HCT116 (cell line): Measurements from ENCODE around the gene MNAT1. TPM values are rescaled to one million over a fixed set of nuclear protein-coding genes. Genes with fewer than 3 reads are reported as not detected.
A peak's percentile ranks its signal among the peaks of the same experiment; 100 is the strongest.

ENCODE experiments used
- ATAC-seq: fragments of 200-7000 bp; cut with Tn5 transposase; 2 replicates; pipeline ENCODE4 v1.9.1; 2020; ENCODE audit warnings: mild to moderate bottlenecking, moderate library complexity
- BruUV-seq: library from RNA; stranded (reverse); fragments of 400-500 nt; replicated peaks from 2 replicates; lab custom pipeline; 2021; lab: Mats Ljungman, UMichigan
- CTCF ChIA-PET: fragments of 300-600 bp; sonication (Branson Sonifier 250); formaldehyde crosslinking; loops from one replicate; lab custom pipeline; 2021; ENCODE audit warnings: antibody characterized with exemption; lab: Charles Lee
- POLR2A ChIA-PET: fragments of 300-600, 350-600 bp; sonication (Branson Sonifier 250); formaldehyde crosslinking; loops from one replicate; lab custom pipeline; 2021; ENCODE audit warnings: antibody characterized with exemption; lab: Charles Lee
- RAD21 ChIA-PET, 2 experiments: fragments of 300-600 bp; sonication (Branson Sonifier 250); formaldehyde crosslinking; loops; one replicate each; lab custom pipeline; 2023; ENCODE audit warnings: low total read pairs in 2 of 2; ENCODE audit not compliant: uncharacterized antibody in 2 of 2, unreplicated experiment in 2 of 2, low non-redundant PET in 1 of 2; lab: Charles Lee
- DNase-seq: peaks from one replicate; pipeline ENCODE4 v3.0.0-alpha.2; 2010; ENCODE audit warnings: low read depth, low spot score
- H2AFZ ChIP-seq: fragments of 200-600 bp; shearing (Covaris generic), sonication (generic); 2 replicates; pipeline ENCODE4 v1.6.1; 2017; ENCODE audit warnings: low read depth, mixed run types, mixed read lengths, antibody characterized with exemption, low read length; ENCODE audit not compliant: poor library complexity, severe bottlenecking
- H3K27ac ChIP-seq: 2 replicates; pipeline ENCODE4 v1.5.1; 2012; ENCODE audit warnings: low read depth, low read length
- H3K27me3 ChIP-seq: fragments of 200-600 bp; sonication (generic); 2 replicates; pipeline ENCODE4 v1.6.1; 2016; ENCODE audit warnings: mixed run types, low read length, mixed read lengths; ENCODE audit not compliant: insufficient read depth
- H3K36me3 ChIP-seq, 2 experiments: fragments of 200-500 bp in 1 of 2; fragments of 200-600 bp in 1 of 2; sonication (Bioruptor generic) in 1 of 2; sonication (generic) in 1 of 2; 2 replicates each; pipeline versions ENCODE4 v1.5.1 to v1.6.1; 2014 to 2016; ENCODE audit warnings: low read length in 2 of 2, inconsistent platforms in 1 of 2, mixed read lengths in 1 of 2, mixed run types in 1 of 2; ENCODE audit not compliant: insufficient read depth in 2 of 2, control insufficient read depth in 1 of 2
- H3K4me1 ChIP-seq, 2 experiments: fragments of 200-600 bp in 1 of 2; sonication (generic) in 1 of 2; 2 replicates each; pipeline versions ENCODE4 v1.5.1 to v1.6.1; 2012 to 2017; ENCODE audit warnings: low read length in 2 of 2, inconsistent platforms in 1 of 2, mild to moderate bottlenecking in 1 of 2, mixed read lengths in 1 of 2, mixed run types in 1 of 2, moderate library complexity in 1 of 2; ENCODE audit not compliant: insufficient read depth in 2 of 2, control insufficient read depth in 1 of 2
- H3K4me2 ChIP-seq: fragments of 200-600 bp; sonication (generic); 2 replicates; pipeline ENCODE4 v1.6.1; 2017; ENCODE audit warnings: mixed run types, low read length, mixed read lengths
- H3K4me3 ChIP-seq, 2 experiments: fragments of 200-600 bp in 1 of 2; sonication (generic) in 1 of 2; replicated peaks in 1 of 2; 2 replicates each; pipeline ENCODE4 v1.5.1; 2011 to 2016; ENCODE audit warnings: low read length in 2 of 2, control low read depth in 1 of 2, low read depth in 1 of 2, mild to moderate bottlenecking in 1 of 2, mixed read lengths in 1 of 2, mixed run types in 1 of 2
- H3K79me2 ChIP-seq: fragments of 200-600 bp; sonication (generic); 2 replicates; pipeline ENCODE4 v1.6.1; 2017; ENCODE audit warnings: mild to moderate bottlenecking, mixed run types, low read length, moderate library complexity, mixed read lengths; ENCODE audit not compliant: insufficient read depth
- H3K9ac ChIP-seq: fragments of 200-600 bp; sonication (generic); 2 replicates; pipeline ENCODE4 v1.6.1; 2016; ENCODE audit warnings: low read length, mixed read lengths
- H3K9me2 ChIP-seq: fragments of 200-600 bp; sonication (generic), shearing (Covaris generic); 2 replicates; pipeline ENCODE4 v1.6.1; 2017; ENCODE audit warnings: mixed run types, mild to moderate bottlenecking, moderate library complexity; ENCODE audit not compliant: insufficient read depth
- H3K9me3 ChIP-seq, 2 experiments: fragments of 200-500 bp in 1 of 2; fragments of 200-600 bp in 1 of 2; sonication (Bioruptor generic) in 1 of 2; sonication (generic) in 1 of 2; 2 replicates each; pipeline ENCODE4 v1.6.1; 2014 to 2017; ENCODE audit warnings: low read length in 2 of 2, mixed read lengths in 2 of 2, inconsistent platforms in 1 of 2, low read depth in 1 of 2, mild to moderate bottlenecking in 1 of 2, mixed run types in 1 of 2, moderate library complexity in 1 of 2; ENCODE audit not compliant: control insufficient read depth in 1 of 2, insufficient read depth in 1 of 2
- H4K20me1 ChIP-seq: fragments of 200-600 bp; sonication (generic), shearing (Covaris generic); 2 replicates; pipeline ENCODE4 v1.6.1; 2017; ENCODE audit warnings: mixed run types, mild to moderate bottlenecking, moderate library complexity; ENCODE audit not compliant: insufficient read depth
- ATF3 ChIP-seq: IDR thresholded peaks from 2 replicates; pipeline ENCODE4 v1.6.1; 2012
- CBX3 ChIP-seq: IDR thresholded peaks from 2 replicates; pipeline ENCODE4 v1.6.1; 2012; ENCODE audit warnings: low read depth
- CEBPB ChIP-seq: IDR thresholded peaks from 2 replicates; pipeline ENCODE4 v1.6.1; 2012; ENCODE audit warnings: low read depth
- ELF1 ChIP-seq: IDR thresholded peaks from 2 replicates; pipeline ENCODE4 v1.6.1; 2012; ENCODE audit warnings: low read depth, borderline replicate concordance
- MAX ChIP-seq: IDR thresholded peaks from 2 replicates; pipeline ENCODE4 v1.6.1; 2012
- POLR2A ChIP-seq: IDR thresholded peaks from 2 replicates; pipeline ENCODE4 v1.7.0; 2011; ENCODE audit warnings: borderline replicate concordance; ENCODE audit not compliant: insufficient read depth, insufficient read length; ENCODE audit errors: extremely low read depth
- RAD21 ChIP-seq: IDR thresholded peaks from 2 replicates; pipeline ENCODE4 v1.6.1; 2012; ENCODE audit warnings: low read depth, mild to moderate bottlenecking
- REST ChIP-seq: IDR thresholded peaks from 2 replicates; pipeline ENCODE4 v1.6.1; 2012; ENCODE audit warnings: low read depth
- SP1 ChIP-seq: IDR thresholded peaks from 2 replicates; pipeline ENCODE4 v1.6.1; 2012; ENCODE audit warnings: low read depth
- SRF ChIP-seq: IDR thresholded peaks from 2 replicates; pipeline ENCODE4 v1.6.1; 2012; ENCODE audit warnings: low read depth
- TCF7L2 ChIP-seq: IDR thresholded peaks from 2 replicates; pipeline ENCODE4 v1.7.0; 2011; ENCODE audit warnings: borderline replicate concordance, inconsistent platforms; ENCODE audit not compliant: insufficient read depth, insufficient read length; ENCODE audit errors: extremely low read depth
- ZBTB33 ChIP-seq: IDR thresholded peaks from 2 replicates; pipeline ENCODE4 v1.6.1; 2011; ENCODE audit warnings: mild to moderate bottlenecking, low read length, moderate library complexity; ENCODE audit not compliant: insufficient replicate concordance; ENCODE audit errors: extremely low read depth
- intact Hi-C: fragments of 100-400 bp; cut with micrococcal nuclease; formaldehyde crosslinking; loops from 2 replicates; pipeline ENCODE4 v1.10.0; 2022
- total RNA-seq: library from RNA; stranded (reverse); gene quantifications from one replicate; pipeline ENCODE4 v1.2.1, GENCODE V29; 2021; ENCODE audit not compliant: unreplicated experiment

MNAT1 gene
- total RNA-seq, 1 experiment from 2014 or later: 49.3 TPM

- Histone ChIP-seq H2AFZ (no peak overlapping the region), H3K36me3 (peaks cover 5 to 16% of the 10 kb centered on the region in 2 experiments; a peak in 3 of 4 replicates), H3K9me2 (no peaks in the 10 kb centered on the region), H4K20me1 (no peaks in the 10 kb centered on the region), H3K79me2 (peaks cover 61% of the 10 kb centered on the region), H3K9ac (no peak overlapping the region), H3K4me2 (no peak overlapping the region), H3K27me3 (no peaks in the 10 kb centered on the region), H3K27ac (no peak overlapping the region), H3K4me1 (peaks cover 5 to 21% of the 10 kb centered on the region in 2 experiments; a peak in 3 of 4 replicates), H3K9me3 (no peaks in the 10 kb centered on the region), H3K4me3 (no peak overlapping the region)
- TF ChIP-seq CEBPB (no peak), POLR2A (no peak), RAD21 (no peak), TCF7L2 (no peak), MAX (no peak)
- ChIA-PET RAD21 (no interaction called here), POLR2A (no interaction called here), CTCF (interaction anchor here (1.8 kb wide), 1 partner anchor 276 kb away, joined by 5 read pairs; no protein-coding TSS in a partner anchor)
- intact Hi-C loops: no loop called here
- BruUV-seq: no TSS peak
- ATAC-seq (no peak), DNase-seq (no peak)
Measured at GRCh38 chr14:60977847-60978246, 243.3 kb downstream of the MNAT1 start.

GRCh38 chr14:60980811-60981632, 246.5 kb downstream of the MNAT1 start, which contains the start of the genes SLC38A6 and TRMT5:
Gene SLC38A6 (plus strand): TSS chr14:60981245. CDS start chr14:60981278, 33 bp downstream.
Gene TRMT5 (minus strand): TSS chr14:60981079. CDS start chr14:60980973, 106 bp downstream.
- Histone ChIP-seq H3K27ac (peak within 1 kb of the TSS; percentile 56), H4K20me1 (no peaks in the 10 kb centered on the region), H3K27me3 (no peaks in the 10 kb centered on the region), H3K4me3 (peak within 1 kb of the TSS; percentile 84 to 87), H2AFZ (peak within 1 kb of the TSS; percentile 36), H3K4me1 (peaks cover 5 to 21% of the 10 kb centered on the region in 2 experiments; a peak in 3 of 4 replicates), H3K9me3 (no peaks in the 10 kb centered on the region), H3K9me2 (no peaks in the 10 kb centered on the region), H3K4me2 (peak within 1 kb of the TSS; percentile 91), H3K36me3 (peaks cover 0 to 12% of the 10 kb centered on the region in 2 experiments; a peak in 3 of 4 replicates), H3K9ac (peak within 1 kb of the TSS; percentile 95), H3K79me2 (peaks cover 61% of the 10 kb centered on the region)
- DNase-seq (peak; percentile 89), ATAC-seq (peak; percentile 96)
- BruUV-seq: no TSS peak
- ChIA-PET POLR2A (no interaction called here), CTCF (interaction anchor here (0.6 kb wide), 1 partner anchor 14 kb away, joined by 4 read pairs; no protein-coding TSS in a partner anchor), RAD21 (interaction anchor here (0.6 kb wide), 2 partner anchors 230 to 276 kb away, joined by 5 to 7 read pairs; no protein-coding TSS in a partner anchor)
- intact Hi-C loops: loop anchor here (2.0 kb wide), 1 partner anchor 258 kb away; no protein-coding TSS in a partner anchor
- TF ChIP-seq ELF1: peak; percentile 72
- peak; percentile 69 for TF ChIP-seq ZBTB33
- TF ChIP-seq SRF: peak; percentile 93
- peak; percentile 45 for TF ChIP-seq TCF7L2
- TF ChIP-seq SP1: peak; percentile 90
- peak; percentile 90 for TF ChIP-seq CBX3
- no peak for TF ChIP-seq ATF3
- peak; percentile 74 for TF ChIP-seq POLR2A
- no peak for TF ChIP-seq REST
